Activated T-cell treated with anti-CD3 and anti-CD28 coated beads for 1 hour (primary cell): ENCODE measurements around the gene ITGA2B.
"Not testable (repeated sequence)": the region's sequence is repeated elsewhere in the genome, so short reads cannot be mapped to it uniquely, and the experiment has no call there.

Experiments used
- DNase-seq: peaks from one replicate; pipeline ENCODE4 v3.0.0-alpha.2; 2020; ENCODE audit warnings: low read depth

ITGA2B gene

GRCh38 chr17:44368391-44369243 is 20.8 kb downstream of the ITGA2B start:
- DNase-seq = not testable (repeated sequence)

GRCh38 chr17:44367231-44367979 is 22.0 kb downstream of the ITGA2B start:
- DNase-seq = no peak

GRCh38 chr17:44365051-44365450 is 24.4 kb downstream of the ITGA2B start:
- DNase-seq = not testable (repeated sequence)

- peak; percentile 53 for DNase-seq
Observed at GRCh38 chr17:44363613-44364159, 25.8 kb downstream of the ITGA2B start, which contains the start of gene FAM171A2. Gene FAM171A2, minus strand, starts transcription at chr17:44363853. Its CDS starts 139 bp downstream, at chr17:44363714.

- no peak for DNase-seq
Observed at GRCh38 chr17:44362949-44363612, 26.4 kb downstream of the ITGA2B start.

GRCh38 chr17:44362459-44362948 is 26.9 kb downstream of the ITGA2B start:
- DNase-seq = no peak

- DNase-seq = no peak
Observed at GRCh38 chr17:44361292-44362260, 27.9 kb downstream of the ITGA2B start.

- no peak for DNase-seq
Observed at GRCh38 chr17:44360826-44361225, 28.6 kb downstream of the ITGA2B start.

GRCh38 chr17:44360144-44360533 is 29.3 kb downstream of the ITGA2B start:
- no peak for DNase-seq

- no peak for DNase-seq
Observed at GRCh38 chr17:44359458-44360143, 29.8 kb downstream of the ITGA2B start.

GRCh38 chr17:44359006-44359405 is 30.4 kb downstream of the ITGA2B start:
- no peak for DNase-seq

- no peak for DNase-seq
Observed at GRCh38 chr17:44358066-44358465, 31.4 kb downstream of the ITGA2B start.

- no peak for DNase-seq
Observed at GRCh38 chr17:44356241-44356640, 33.2 kb downstream of the ITGA2B start.

GRCh38 chr17:44355642-44356099 is 33.8 kb downstream of the ITGA2B start:
- no peak for DNase-seq

GRCh38 chr17:44354582-44355561 is 34.6 kb downstream of the ITGA2B start:
- peak; percentile 60 for DNase-seq

GRCh38 chr17:44353672-44354331 is 35.6 kb downstream of the ITGA2B start:
- no peak for DNase-seq

GRCh38 chr17:44352828-44353671 is 36.4 kb downstream of the ITGA2B start:
- no peak for DNase-seq
